PC-3 (cell line): ENCODE results near the gene PEX16.

Experiments used
- CTCF ChIP-seq: fragments of 300-600 bp; sonication (generic); conservative IDR thresholded peaks from 2 replicates; pipeline ENCODE4 v1.5.1; 2017; ENCODE audit warnings: antibody characterized with exemption, low read depth, mild to moderate bottlenecking, low read length
- EZH2 ChIP-seq: fragments of 300-600 bp; sonication (generic); IDR thresholded peaks from one replicate; pipeline ENCODE4 v1.6.1; 2017; ENCODE audit warnings: antibody characterized with exemption, mild to moderate bottlenecking, low read length; ENCODE audit not compliant: unreplicated experiment
- EZH2phosphoT487 ChIP-seq: fragments of 300-600 bp; sonication (generic); IDR thresholded peaks from 2 replicates; pipeline ENCODE4 v1.6.1; 2018; ENCODE audit warnings: mild to moderate bottlenecking, antibody characterized with exemption, low read length, borderline replicate concordance

- TF ChIP-seq CTCF, result no peak
- no peak for TF ChIP-seq EZH2
- TF ChIP-seq EZH2phosphoT487, result no peak
Measured at GRCh38 chr11:45961751-45962240, 44.1 kb upstream of the PEX16 start.
